HG03558 (cell line): Measurements from ENCODE around the gene TSGA10IP.

Source experiments
- ATAC-seq: cut with Tn5 transposase; IDR thresholded peaks from one replicate; pipeline ENCODE4 v1.9.1; 2021; ENCODE audit warnings: moderate number of reproducible peaks; ENCODE audit not compliant: unreplicated experiment; ENCODE audit errors: extremely low read depth

The TSGA10IP gene

DNA sequence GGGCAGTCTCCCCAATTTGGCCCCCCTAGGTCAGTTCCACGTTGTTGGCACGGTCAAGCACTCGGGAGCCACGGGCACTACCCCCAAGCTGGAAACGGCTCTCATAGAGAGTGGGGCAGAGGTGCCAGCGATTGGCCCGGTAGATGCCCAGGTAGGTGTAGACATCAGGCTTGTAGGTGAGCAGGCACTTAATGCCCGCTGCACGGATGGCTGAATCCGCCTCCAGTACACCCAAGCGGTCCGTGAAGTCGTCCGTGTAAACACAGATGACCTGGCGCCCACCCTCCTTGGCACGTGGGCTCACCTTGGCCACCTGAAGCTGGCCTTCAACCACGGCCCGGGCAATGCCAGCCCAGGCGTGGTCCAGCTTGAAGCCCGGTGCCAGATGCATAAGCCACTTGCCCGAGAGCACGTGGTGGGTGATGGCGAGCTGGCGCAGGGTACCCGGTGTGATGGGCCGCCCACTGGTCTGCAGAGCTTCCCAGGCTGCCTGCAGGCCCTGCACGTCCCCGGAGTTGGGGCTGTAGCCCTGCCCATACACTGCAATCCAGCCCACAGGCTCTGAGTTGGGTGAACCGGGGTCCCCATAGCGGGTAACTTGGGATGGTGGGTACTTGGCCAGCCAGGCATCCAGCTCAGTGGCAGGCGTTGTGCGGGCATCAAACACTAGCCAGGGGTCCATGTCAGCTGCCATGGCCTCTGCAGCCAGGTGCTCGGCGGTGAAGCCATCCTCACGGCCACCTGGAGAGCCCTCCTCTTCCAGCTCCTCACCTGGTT is 27.7 kb upstream of the TSGA10IP start:
- ATAC-seq = no peak

DNA sequence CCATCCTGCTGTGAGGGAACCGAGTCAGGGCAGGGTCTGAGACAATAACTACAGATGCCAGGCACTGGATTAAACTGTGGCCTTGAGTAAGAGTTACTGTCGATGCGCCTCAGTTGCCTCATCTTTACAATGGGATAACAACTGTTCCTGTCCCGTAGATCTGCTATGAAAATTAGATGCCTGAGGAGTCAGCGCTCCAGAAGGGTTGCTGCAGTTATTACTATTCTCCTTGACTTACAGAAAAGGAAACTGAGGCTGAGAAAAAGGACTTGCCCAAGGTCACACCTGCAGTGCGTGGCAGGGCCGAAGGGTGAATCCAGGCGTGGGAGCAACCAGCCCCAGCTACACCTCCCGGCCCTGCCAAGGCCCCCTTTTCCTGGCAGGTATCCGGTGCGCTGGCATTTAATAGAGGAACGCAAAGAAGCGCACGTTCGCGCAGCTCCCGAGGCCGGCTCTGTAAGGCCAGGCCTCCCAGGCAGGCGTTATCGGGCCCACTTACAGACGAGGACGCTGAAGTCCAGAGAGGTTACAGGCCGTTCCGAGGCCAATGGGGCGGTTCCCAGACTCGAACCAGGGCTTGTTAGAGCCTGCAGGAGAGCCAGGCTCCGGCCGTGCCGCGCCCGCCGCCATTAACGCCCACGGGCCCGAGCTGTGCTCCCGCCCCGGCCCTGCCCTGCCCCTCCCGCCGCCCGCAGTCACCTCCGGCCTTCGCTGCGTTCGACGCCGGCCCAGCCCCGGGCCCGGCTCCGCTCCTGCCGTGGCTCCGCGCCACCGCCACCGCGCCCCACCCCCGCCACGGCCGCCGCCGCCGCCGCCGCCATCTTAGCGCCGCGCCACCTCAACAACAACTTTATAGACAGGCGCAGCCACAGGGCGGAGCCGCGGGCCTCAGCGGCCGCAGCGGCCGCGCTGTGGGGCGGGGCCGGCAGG is 26.8 kb upstream of the TSGA10IP start, which contains the start of gene C11orf68:
Gene C11orf68 (minus strand): TSS at position 852 of the 930 bp plus-strand sequence. CDS start 31 bp downstream, at position 821.
- peak; percentile 22 for ATAC-seq

DNA sequence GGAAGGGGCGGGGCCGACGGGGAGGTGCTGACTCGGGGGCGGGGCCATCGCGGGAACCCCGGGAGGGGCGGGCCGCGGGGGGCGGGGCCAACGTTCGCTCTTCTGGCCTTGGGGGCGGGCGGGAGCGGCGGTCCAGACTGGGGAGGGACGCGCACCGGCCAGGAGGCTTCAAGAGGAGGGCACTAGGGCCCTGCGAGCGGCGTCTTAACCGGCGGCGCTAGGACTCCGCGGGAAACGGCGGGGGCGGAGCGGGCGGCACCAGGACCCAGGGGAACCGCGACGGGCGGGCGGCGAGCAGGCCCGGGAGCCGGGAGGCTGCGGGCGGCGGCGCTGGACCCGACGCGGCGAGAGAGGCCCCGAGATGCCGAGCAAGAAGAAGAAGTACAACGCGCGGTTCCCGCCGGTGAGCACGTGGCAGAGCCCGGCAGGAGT is 26.1 kb upstream of the TSGA10IP start, which contains the start of gene DRAP1:
Gene DRAP1 (plus strand): TSS at position 286 of the 432 bp plus-strand sequence. CDS start 76 bp downstream, at position 362.
- peak; percentile 63 for ATAC-seq

DNA sequence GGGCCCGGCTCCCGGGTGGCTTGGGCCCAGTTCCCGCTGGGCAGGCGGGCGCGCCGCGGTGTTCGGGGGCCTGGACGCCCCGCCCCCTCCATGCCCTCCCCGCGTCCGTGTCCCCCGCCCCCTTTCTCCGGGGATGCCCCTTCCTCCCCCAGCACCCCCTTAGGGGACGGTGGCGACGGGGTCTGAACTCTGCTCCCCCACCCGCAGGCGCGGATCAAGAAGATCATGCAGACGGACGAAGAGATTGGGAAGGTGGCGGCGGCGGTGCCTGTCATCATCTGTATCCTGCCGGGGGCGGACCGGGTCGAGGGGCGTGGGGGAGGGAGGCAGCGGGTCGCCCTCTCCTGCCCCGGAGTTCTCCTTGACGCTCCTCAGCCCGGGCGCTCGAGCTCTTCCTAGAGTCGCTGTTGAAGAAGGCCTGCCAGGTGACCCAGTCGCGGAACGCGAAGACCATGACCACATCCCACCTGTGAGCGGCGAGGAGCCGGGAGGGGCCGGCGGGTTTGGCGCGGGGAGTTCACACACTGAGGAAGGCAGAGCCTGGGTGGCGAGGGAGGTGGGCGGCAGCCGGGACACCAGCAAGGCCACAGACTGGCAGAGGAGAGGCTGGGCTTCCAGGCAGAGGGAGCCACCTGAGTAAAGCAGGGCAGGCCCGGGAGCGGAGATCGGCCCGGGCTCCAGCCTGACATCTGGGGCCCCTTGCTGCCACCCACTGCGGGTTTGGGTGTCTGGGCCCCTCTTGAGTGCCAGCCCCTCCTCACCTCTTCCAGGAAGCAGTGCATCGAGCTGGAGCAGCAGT is 25.5 kb upstream of the TSGA10IP start:
- ATAC-seq = no peak

DNA sequence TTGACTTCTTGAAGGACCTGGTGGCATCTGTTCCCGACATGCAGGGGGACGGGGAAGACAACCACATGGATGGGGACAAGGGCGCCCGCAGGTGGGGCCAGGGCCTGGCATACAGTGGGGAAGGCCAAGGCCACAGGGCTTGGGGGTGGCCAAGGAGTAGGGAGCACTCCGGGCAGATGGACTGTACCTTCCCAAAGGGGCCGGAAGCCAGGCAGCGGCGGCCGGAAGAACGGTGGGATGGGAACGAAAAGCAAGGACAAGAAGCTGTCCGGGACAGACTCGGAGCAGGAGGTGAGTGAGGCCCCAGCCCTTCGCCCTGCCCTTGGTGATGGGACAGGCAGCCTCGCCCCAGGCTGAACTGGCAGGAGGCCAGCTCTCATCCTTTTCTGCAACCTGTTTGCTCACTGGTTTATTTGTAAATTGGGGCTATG is 24.9 kb upstream of the TSGA10IP start:
- ATAC-seq = no peak

DNA sequence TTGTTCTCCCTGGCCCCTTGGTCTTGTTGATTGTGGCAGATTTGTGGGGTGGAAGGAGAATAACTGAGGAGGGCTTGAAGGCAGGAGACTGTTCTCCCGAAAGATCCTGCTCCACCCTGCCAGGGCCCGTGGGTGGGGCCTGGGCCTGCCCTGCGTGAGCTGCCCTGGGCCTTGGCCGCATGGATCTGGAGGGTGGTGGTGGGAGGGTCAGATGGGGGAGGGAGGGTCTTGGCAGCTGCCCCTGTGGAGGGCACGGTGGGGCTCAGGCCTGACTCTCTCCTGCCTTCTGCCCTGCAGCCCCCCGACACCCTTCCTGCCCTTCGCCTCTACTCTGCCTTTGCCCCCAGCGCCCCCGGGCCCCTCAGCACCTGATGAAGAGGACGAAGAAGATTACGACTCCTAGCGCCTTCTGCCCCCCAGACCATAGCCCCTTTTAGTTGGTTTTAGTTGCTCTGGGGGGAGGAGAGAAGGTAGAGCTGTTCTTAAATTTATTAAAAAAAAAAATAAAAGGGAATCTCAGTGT is 24.2 kb upstream of the TSGA10IP start:
- no peak for ATAC-seq

DNA sequence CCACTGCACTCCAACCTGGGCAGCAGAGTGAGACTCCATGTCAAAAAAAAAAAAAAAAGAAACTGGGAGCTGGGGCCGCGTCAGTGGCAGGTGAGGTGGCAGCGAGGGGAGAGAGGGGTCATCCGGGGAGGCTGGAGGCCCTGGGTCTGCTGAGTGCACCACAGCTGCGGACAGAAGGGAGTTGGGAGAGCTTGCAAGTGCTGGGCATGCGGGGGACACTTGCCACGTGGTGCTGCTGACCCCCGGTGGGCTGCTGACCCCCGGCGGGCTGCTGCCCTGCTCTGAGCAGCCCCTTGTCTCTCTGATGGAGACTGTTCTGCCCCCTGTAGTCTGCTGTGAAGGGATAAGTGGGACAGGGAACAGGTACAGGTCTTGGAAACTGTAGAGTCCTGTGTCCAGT is 23.4 kb upstream of the TSGA10IP start:
- no peak for ATAC-seq

DNA sequence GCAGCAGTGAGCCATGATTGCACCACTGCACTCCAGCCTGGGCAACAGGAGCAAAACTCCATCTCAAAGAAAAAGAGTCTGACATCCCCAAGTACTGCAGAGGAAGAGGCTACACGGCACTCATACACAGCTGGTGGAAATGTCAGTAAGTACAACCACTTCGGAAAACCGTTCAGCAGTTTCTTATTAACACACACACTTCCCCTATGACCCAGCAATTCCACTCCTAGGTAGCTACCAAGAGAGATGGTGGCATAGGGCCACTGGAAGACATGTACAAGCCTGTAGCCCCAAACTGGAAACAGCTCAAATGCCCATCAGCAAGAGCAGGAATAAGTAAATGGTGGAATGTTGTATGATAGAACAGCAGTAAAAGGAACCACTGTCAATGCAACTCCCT is 22.7 kb upstream of the TSGA10IP start:
- no peak for ATAC-seq

DNA sequence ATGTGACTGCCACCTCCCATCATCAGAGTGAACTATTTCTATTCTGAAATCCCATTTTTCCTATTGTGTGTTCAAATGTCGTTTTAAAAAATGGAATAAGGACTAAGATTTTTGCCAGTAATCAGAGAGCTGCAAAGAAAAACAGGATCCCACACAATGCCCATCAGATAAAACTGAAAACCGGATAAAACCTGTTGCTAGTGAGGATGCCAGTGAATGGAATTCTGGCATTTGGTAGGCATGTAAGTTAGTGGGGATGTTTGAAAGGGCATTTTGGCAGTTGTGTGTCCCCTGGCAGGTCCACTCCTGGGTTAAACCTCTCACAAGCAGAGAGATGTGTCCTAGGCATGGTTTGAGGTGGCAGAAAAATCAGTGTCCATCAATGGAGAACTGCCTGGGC is 19.9 kb upstream of the TSGA10IP start:
- no peak for ATAC-seq

DNA sequence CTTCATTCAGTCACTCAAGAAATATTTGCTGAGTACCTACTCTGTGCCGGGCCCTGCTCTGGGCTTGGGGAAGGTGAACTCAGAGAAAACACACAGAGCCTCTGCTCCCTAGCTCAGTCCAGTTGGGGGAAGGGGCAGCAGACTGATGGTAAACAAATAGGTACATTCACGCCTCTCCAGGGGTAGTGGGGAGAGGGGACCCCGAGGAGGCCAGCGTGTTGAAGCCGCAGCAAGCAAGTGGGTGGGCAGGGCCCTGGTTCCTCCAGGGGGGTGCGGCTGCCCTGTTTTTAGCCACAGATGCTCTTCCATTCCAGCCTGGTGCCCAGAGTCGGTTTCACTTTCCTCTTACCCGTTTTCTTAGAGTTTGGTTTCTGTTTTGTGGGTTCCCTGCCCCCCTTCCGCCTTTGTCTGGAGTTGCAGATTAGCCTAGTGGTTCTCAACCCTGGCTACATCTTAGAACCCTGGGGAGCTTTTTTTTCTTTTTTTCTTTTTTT is 17.3 kb upstream of the TSGA10IP start:
- ATAC-seq = no peak

DNA sequence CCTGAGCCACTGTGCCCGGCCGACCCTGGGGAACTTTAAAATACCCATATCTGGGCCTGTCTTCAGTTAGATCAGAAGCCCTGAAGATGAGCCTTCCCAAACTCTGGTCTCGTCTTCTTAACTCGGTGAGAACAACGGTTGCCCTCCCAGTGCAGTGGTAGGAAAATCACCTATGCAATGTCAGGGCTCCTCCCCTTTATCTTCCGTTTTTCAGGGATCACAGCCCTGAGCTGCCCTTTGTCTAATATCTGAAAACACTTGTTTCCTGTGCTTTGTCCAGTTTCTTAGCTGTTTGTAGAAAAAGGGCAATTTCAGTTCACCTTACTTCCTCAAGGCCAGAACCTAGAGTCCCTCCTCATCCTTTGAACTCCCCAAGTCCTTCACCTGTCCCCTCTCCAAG is 16.6 kb upstream of the TSGA10IP start:
- no peak for ATAC-seq

DNA sequence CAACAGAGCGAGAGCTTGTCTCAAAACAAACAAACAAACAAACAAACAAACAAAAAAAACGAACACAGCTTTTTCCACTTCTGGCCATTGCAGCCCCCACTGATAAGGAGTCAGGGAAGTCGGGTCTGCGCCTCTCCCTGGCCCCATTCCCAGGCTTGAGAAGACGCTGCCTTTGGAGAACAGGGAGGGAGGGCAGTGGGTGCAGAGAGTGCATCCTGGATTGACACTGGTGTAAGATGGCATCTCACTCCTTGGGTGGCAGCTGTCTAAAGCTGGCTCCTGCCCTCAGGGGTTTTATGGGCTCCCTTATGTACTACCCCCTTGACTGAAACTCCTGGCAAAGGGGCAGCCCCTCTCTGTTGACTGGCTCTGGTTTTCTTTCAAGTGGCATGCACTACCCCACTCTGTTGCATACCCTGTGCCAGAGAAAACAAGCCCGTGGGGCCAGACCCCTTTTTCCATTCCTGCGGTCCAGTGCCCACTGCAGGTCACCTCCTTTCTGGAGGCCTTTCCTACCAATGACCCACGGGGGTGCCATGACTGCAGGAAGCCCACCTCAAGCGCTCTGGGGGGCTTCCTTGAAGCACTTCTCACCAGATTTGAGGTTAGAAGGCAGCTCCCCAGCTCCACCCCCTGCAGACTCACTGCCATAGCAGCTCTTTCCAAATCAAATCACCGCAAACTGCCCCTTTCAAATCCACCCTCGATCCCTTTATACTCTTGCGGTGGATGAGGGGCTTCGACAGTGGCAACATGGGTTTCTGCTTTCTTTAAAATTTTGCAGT is 13.3 kb upstream of the TSGA10IP start:
- ATAC-seq = no peak

DNA sequence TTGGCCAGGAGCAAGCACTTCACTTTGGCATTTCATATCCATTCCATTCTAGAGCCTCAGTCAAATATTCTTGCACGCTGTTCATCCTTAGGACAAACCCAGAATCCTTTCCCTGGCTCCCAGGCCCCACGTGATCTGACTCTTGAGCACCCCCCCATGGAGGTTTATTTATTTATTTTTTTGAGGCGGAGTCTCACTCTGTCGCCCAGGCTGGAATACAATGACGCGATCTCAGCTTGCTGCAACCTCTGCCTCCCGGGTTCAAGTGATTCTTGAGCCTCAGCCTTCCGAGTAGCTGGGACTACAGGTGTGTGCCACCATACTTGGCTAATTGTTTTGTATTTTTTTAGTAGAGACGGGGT is 12.7 kb upstream of the TSGA10IP start:
- no peak for ATAC-seq

DNA sequence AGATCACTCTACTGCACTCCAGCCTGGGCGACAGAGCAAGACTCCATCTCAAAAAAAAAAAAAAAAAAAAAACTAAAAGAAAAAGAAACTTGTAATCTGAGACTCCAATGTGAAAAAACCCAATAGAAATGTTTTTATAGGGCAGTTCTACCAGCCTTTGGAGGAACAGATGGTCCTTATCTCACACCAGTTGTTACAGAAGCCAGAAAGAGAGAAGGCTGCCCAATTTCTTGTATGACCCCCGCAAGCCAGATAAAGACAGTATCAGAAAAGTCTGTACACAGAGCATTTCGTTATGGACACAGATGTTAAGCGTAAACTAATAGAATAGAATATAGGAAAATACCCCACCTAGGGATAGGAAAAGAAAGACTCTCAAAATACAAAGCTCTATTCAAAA is 11.3 kb upstream of the TSGA10IP start:
- no peak for ATAC-seq

DNA sequence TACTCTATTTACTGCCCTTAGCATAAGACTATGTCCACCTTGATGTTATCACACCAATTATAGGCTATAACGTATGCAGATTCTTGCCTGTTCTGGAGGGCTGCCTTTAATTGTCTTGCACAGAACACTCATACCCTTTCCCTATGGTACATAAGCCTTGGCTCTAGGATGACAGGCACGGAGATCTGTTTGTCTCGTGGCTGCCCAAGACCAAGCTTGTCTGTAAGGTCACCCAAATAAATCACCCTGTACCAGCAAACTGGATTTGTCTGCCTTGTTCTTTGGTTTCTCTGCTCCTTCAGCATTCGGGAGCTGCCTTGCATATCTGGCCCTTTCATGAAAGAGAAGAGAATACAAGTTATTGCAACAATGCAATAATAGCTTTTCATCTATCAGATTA is 7.5 kb upstream of the TSGA10IP start:
- no peak for ATAC-seq

DNA sequence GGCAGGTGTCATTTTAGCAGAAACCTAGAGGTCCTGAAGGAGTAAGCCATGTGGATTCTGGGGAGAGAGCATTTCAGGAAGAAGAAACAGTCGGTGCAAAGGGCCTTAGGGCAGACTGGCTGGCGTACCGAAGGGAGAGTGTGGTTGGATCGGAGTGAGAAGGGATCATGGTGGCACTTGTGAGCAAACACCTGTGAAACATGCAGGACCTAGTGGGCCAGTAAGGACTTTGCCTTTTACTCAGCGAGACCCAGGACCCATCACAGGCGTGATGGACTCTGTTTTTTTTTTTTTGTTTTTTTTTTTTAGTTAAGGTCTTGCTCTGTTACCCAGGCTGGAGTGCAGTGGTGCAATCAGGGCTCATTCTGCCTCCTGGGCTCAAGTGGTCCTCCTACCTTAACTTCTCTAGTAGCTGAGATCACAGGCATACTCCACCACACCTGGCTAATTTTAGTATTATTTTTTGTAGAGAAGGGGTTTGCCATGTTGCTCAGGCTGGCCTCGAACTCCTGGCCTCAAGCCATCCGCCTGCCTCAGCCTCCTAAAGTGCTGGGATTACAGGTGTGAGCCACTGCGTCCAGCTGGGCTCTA is 3.5 kb upstream of the TSGA10IP start:
- no peak for ATAC-seq

DNA sequence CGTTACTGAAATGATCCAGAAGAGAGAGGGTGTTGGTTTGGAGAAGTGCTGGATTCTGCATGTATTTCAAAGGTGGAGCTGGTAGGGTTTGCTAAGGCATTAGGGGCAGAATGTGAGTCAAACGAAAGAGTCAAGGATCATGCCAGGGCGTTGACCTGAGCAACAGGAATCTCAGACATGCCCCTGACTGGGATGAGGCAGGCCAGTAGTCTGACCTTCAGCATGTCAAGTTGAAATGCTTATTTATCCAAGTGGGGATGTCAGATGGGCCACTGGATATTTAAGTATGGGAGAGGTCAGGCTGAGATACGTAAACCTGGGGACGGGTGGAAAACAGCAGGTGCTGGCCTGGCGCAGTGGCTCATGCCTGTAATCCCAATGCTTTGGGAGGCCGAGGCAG is 2.7 kb upstream of the TSGA10IP start:
- no peak for ATAC-seq

DNA sequence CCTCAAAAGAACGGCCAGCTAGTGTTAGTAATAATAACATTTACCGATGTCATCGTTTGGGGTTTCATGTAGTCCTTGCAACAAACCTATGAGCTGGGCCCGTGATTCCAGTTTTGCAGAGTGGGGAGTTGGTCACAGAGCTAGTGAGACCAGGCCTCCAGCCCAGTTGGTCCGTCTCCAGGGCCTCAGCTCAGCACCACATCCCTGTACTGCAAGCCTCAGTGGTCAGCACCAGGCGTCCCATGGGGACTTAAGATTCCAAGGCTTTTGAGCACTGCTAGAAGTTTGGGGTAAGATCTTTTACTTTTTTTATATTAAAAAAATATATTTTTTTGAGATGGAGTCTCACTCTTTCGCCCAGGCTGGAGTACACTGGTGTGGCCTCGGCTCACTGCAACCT is 1.1 kb upstream of the TSGA10IP start:
- ATAC-seq = no peak

DNA sequence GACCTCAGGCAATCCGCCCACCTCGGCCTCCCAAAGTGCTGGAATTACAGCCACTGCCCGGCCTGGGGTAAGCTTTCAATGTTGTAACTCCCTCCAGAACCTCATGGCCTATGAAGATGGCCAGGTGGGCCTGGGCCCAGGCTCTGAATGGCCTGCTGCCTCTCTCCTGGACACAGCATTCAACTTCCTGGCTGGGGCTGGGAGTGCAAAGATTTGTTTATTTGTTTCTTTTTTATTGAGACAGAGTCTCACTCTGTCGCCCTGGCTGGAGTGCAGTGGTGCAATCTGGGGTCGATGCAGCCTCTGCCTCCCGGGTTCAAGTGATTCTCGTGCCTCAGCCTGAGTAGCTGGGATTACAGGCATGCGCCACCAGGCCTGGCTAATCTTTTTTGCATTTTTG is 513 bp upstream of the TSGA10IP start:
- ATAC-seq = no peak
